Mesendoderm (in vitro differentiated cells): ENCODE results near the gene IGBP1.
A peak's percentile ranks its signal among the peaks of the same experiment; 100 is the strongest.

Experiments
- DNase-seq: peaks from one replicate; pipeline ENCODE4 v3.0.0; 2013
- H2AK5ac ChIP-seq: 2 replicates; pipeline ENCODE4 v1.6.1; 2013; ENCODE audit warnings: low read length, inconsistent platforms
- H2BK120ac ChIP-seq: 2 replicates; pipeline ENCODE4 v1.6.1; 2013; ENCODE audit warnings: low read depth, mild to moderate bottlenecking, low read length, moderate library complexity, mixed read lengths
- H2BK15ac ChIP-seq: replicated peaks from 2 replicates; pipeline ENCODE4 v1.6.1; 2013; ENCODE audit warnings: low read depth, mild to moderate bottlenecking, moderate library complexity
- H2BK5ac ChIP-seq: 2 replicates; pipeline ENCODE4 v1.6.1; 2013; ENCODE audit warnings: low read length, inconsistent platforms
- H3K18ac ChIP-seq: 2 replicates; pipeline ENCODE4 v1.6.1; 2013; ENCODE audit warnings: mild to moderate bottlenecking, low read length, mixed read lengths
- H3K23ac ChIP-seq: one replicate; pipeline ENCODE4 v1.6.1; 2013; ENCODE audit warnings: low read length
- H3K27ac ChIP-seq: 2 replicates; pipeline ENCODE4 v1.5.1; 2013; ENCODE audit warnings: low read depth, mild to moderate bottlenecking, inconsistent platforms, low read length, moderate library complexity
- H3K27me3 ChIP-seq: 2 replicates; pipeline ENCODE4 v1.6.1; 2013; ENCODE audit warnings: low read length, control low read depth, mild to moderate bottlenecking, inconsistent platforms; ENCODE audit not compliant: insufficient read depth, poor library complexity
- H3K36me3 ChIP-seq: 2 replicates; pipeline ENCODE4 v1.6.1; 2013; ENCODE audit warnings: low read length, inconsistent platforms; ENCODE audit not compliant: control insufficient read depth, insufficient read depth
- H3K4ac ChIP-seq: one replicate; pipeline ENCODE4 v1.6.1; 2013; ENCODE audit warnings: low read depth, mild to moderate bottlenecking, low read length, moderate library complexity
- H3K4me1 ChIP-seq: 2 replicates; pipeline ENCODE4 v1.6.1; 2013; ENCODE audit warnings: low read depth, low read length, inconsistent platforms; ENCODE audit not compliant: control insufficient read depth
- H3K4me2 ChIP-seq: 2 replicates; pipeline ENCODE4 v1.6.1; 2013; ENCODE audit warnings: low read length
- H3K4me3 ChIP-seq: 2 replicates; pipeline ENCODE4 v1.5.1; 2013; ENCODE audit warnings: mild to moderate bottlenecking, low read length
- H3K56ac ChIP-seq: one replicate; pipeline ENCODE4 v1.6.1; 2013; ENCODE audit warnings: low read length
- H3K79me1 ChIP-seq: 2 replicates; pipeline ENCODE4 v1.6.1; 2013; ENCODE audit warnings: low read length, inconsistent platforms
- H3K79me2 ChIP-seq: 2 replicates; pipeline ENCODE4 v1.6.1; 2013; ENCODE audit warnings: mild to moderate bottlenecking, low read length; ENCODE audit not compliant: control insufficient read depth, insufficient read depth
- H3K9ac ChIP-seq: 2 replicates; pipeline ENCODE4 v1.6.1; 2013; ENCODE audit warnings: low read length, inconsistent platforms
- H4K5ac ChIP-seq: one replicate; pipeline ENCODE4 v1.6.1; 2013; ENCODE audit warnings: low read length
- H4K8ac ChIP-seq: one replicate; pipeline ENCODE4 v1.6.1; 2013; ENCODE audit warnings: low read depth, mild to moderate bottlenecking, control low read depth, low read length, moderate library complexity
- WGBS: extraction: QIAGEN DNeasy Blood & Tissue Kit; methylation state at CpG from one replicate; pipeline ENCODE4 v1.1.7; 2013; ENCODE audit warnings: low lambda C conversion rate, missing lambda C conversion rate; ENCODE audit not compliant: insufficient coverage; ENCODE audit errors: extremely low coverage; 5-methylcytosine and 5-hydroxymethylcytosine counted together

The IGBP1 gene

DNA sequence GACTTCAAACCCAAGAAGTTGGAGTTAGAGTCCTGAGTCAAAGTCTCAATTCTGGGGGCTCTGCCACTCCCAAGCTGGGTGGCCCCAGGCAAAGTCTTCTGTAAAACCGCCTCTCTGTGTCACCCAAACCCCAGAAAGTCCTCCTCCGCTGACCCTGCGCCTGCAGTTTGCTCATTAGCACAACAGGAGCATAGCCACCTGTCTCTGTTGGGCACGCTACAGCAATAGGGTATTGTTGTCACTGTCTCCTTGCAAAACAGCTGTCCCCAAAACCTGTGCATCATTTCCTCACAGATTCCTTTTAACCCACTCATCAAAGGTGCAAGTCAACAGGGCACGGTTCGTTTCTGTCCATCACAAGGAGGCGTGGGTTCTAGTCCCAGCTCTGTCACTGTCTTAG lies 36.0 kb downstream of the IGBP1 start:
- Histone ChIP-seq H3K27ac (no peak overlapping the region), H4K5ac (no peak overlapping the region), H3K79me1 (no peaks in the 10 kb centered on the region), H3K9ac (no peak overlapping the region), H3K79me2 (no peaks in the 10 kb centered on the region), H2BK5ac (no peak overlapping the region), H3K4me2 (no peak overlapping the region), H3K4me3 (no peak overlapping the region), H3K36me3 (no peaks in the 10 kb centered on the region), H2BK120ac (no peak overlapping the region), H4K8ac (no peak overlapping the region), H3K18ac (no peak overlapping the region), H3K23ac (no peak overlapping the region), H3K4me1 (peaks cover 3% of the 10 kb centered on the region), H3K4ac (no peak overlapping the region), H3K27me3 (no peaks in the 10 kb centered on the region), H3K56ac (peak overlapping the region; percentile 34), H2AK5ac (no peak overlapping the region), H2BK15ac (no peak overlapping the region)
- no CpG with 5 or more reads among the region's 7 CpGs for WGBS
- no peak for DNase-seq

DNA sequence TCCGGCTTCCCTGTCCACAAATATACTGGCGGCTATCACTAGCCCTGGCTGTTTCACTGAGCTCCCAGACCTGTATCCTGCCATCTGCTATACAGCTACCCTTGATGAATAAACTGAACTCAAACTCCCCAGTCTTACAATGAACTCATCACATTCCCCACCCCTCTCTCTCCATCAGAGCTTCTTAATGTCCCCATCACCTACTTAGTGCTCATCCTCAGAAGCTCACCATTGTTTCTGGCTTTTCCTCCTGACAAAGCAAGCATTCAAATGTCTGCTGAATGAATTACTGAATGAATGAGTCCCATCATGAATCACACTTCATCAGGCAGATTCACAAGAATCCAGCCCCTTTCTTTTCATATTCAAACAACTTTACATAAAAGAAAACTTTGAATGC lies 38.4 kb downstream of the IGBP1 start:
- Histone ChIP-seq H4K5ac (no peak overlapping the region), H3K18ac (no peak overlapping the region), H3K9ac (no peak overlapping the region), H3K4ac (no peak overlapping the region), H3K56ac (no peak overlapping the region), H2BK5ac (no peak overlapping the region), H3K36me3 (no peaks in the 10 kb centered on the region), H4K8ac (no peak overlapping the region), H2BK15ac (no peak overlapping the region), H3K27ac (no peak overlapping the region), H2AK5ac (no peak overlapping the region), H3K4me2 (no peak overlapping the region), H3K4me1 (peaks cover 3% of the 10 kb centered on the region), H3K79me1 (no peaks in the 10 kb centered on the region), H3K79me2 (no peaks in the 10 kb centered on the region), H3K4me3 (no peak overlapping the region), H3K27me3 (no peaks in the 10 kb centered on the region), H3K23ac (no peak overlapping the region), H2BK120ac (no peak overlapping the region)
- no CpG with 5 or more reads among the region's 2 CpGs for WGBS
- peak; percentile 4 for DNase-seq

DNA sequence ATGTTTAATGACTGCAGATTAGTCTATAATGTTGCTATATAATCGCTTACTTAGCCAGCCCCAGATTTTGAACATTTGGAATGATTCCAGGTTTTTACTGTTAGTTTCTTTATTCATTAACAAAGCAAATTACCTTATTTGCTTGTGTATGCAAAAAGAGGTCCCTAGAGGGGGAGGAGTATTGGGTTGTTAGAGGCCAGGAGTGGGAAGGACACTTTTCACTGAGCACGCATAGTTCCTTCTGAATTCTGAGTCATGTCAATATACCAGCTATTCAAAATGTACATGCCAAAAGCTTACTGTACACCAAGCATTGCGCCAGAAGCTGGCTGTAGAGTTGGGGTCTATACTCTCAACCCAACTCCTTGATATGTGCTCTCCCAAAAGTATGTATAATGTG lies 39.0 kb downstream of the IGBP1 start:
- no peak overlapping the region for H2BK5ac ChIP-seq
- H2BK120ac ChIP-seq, result no peak overlapping the region
- no peak overlapping the region for H4K5ac ChIP-seq
- no peak overlapping the region for H4K8ac ChIP-seq
- H3K4me2 ChIP-seq, result no peak overlapping the region
- H3K4ac ChIP-seq, result no peak overlapping the region
- no peaks in the 10 kb centered on the region for H3K27me3 ChIP-seq
- no peak overlapping the region for H3K27ac ChIP-seq
- DNase-seq, result no peak
- H3K56ac ChIP-seq, result no peak overlapping the region
- WGBS, result no CpG with 5 or more reads among the region's 3 CpGs
- H3K4me3 ChIP-seq, result no peak overlapping the region
- no peak overlapping the region for H2AK5ac ChIP-seq
- peaks cover under 1% of the 10 kb centered on the region for H3K4me1 ChIP-seq
- no peaks in the 10 kb centered on the region for H3K79me1 ChIP-seq
- no peak overlapping the region for H3K9ac ChIP-seq
- H3K79me2 ChIP-seq, result no peaks in the 10 kb centered on the region
- H3K36me3 ChIP-seq, result no peaks in the 10 kb centered on the region
- H2BK15ac ChIP-seq, result no peak overlapping the region
- no peak overlapping the region for H3K23ac ChIP-seq
- H3K18ac ChIP-seq, result no peak overlapping the region

DNA sequence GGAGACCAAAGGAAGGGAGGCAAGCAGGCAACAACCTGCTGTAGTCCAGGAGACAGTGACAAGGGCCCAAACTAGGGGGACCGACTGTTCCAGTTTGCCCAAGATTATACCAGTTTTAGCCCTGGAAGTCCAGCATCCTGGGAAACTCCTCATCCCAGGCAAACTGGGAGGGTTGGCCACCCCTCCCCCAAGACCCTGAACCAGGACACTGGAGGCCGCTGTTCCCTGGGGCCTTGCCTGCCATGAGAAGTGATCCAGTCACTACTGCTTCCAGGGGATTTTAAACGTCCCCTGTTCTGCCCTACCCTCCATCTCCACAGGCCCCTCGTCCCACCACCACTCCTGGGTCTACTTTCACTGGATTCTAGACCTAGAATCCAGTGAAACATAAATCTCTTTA lies 39.7 kb downstream of the IGBP1 start:
- Histone ChIP-seq H3K36me3 (no peaks in the 10 kb centered on the region), H3K4me3 (no peak overlapping the region), H2BK15ac (no peak overlapping the region), H3K56ac (no peak overlapping the region), H3K27me3 (no peaks in the 10 kb centered on the region), H3K9ac (no peak overlapping the region), H3K18ac (no peak overlapping the region), H2AK5ac (no peak overlapping the region), H2BK120ac (no peak overlapping the region), H3K79me2 (no peaks in the 10 kb centered on the region), H3K23ac (no peak overlapping the region), H2BK5ac (no peak overlapping the region), H3K27ac (no peak overlapping the region), H4K8ac (no peak overlapping the region), H3K4ac (no peak overlapping the region), H3K79me1 (no peaks in the 10 kb centered on the region), H3K4me2 (no peak overlapping the region), H4K5ac (no peak overlapping the region), H3K4me1 (no peaks in the 10 kb centered on the region)
- peak; percentile 18 for DNase-seq
- no CpG with 5 or more reads among the region's 4 CpGs for WGBS

DNA sequence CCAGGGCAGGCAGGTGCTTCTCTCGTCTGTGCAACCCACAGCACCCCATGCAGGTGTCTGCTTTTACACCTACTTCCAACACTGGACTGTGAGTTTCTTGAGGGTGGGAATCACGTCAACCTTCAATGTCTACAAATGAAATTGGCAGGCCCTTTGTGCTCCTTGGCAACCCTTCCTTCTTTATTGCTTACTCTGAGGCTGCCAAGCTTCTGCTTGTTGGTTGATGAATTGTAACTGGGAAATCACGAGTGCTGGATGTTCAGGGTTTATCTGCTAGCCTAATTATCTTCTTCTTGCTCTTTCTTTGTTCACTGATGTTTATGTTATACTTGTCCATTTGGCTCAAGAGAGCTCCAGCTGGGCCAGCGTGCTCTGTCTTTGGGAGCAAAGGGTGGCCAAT lies 41.5 kb downstream of the IGBP1 start:
- no peak overlapping the region for H2BK15ac ChIP-seq
- no peak overlapping the region for H3K27ac ChIP-seq
- H3K18ac ChIP-seq, result no peak overlapping the region
- H3K4me1 ChIP-seq, result no peaks in the 10 kb centered on the region
- H3K36me3 ChIP-seq, result no peaks in the 10 kb centered on the region
- no peak for DNase-seq
- H2AK5ac ChIP-seq, result no peak overlapping the region
- no peak overlapping the region for H3K4me2 ChIP-seq
- H3K56ac ChIP-seq, result no peak overlapping the region
- no peak overlapping the region for H2BK5ac ChIP-seq
- no peak overlapping the region for H3K4me3 ChIP-seq
- no peak overlapping the region for H2BK120ac ChIP-seq
- no peaks in the 10 kb centered on the region for H3K79me2 ChIP-seq
- no peaks in the 10 kb centered on the region for H3K27me3 ChIP-seq
- no peak overlapping the region for H3K4ac ChIP-seq
- H4K8ac ChIP-seq, result no peak overlapping the region
- H3K9ac ChIP-seq, result no peak overlapping the region
- no peak overlapping the region for H3K23ac ChIP-seq
- H3K79me1 ChIP-seq, result no peaks in the 10 kb centered on the region
- WGBS, result no CpG with 5 or more reads among the region's 4 CpGs
- H4K5ac ChIP-seq, result no peak overlapping the region

DNA sequence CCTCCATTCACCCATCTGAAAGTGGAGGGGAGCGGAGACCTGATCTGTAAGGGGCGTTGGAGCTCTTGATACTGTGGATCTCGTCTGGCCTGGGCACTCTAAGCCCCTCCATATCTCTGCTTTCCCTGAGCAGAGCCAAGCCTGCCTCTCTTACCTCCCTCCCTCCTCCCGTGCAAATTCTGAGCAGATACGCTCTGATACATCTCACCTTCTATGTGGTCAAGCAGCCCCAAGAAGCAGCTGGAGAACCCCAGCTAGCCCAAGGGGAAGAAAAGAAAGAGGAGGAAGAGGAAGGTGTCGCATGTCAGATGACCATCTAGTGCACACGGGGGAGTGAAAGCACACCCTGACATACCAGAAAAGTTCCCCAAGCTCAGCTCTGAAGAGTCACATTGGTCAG lies 42.1 kb downstream of the IGBP1 start:
- Histone ChIP-seq H3K4me1 (no peaks in the 10 kb centered on the region), H3K79me1 (no peaks in the 10 kb centered on the region), H3K27ac (no peak overlapping the region), H3K23ac (no peak overlapping the region), H3K4me3 (no peak overlapping the region), H3K4me2 (no peak overlapping the region), H3K56ac (no peak overlapping the region), H3K9ac (no peak overlapping the region), H4K8ac (no peak overlapping the region), H3K18ac (no peak overlapping the region), H4K5ac (no peak overlapping the region), H3K4ac (no peak overlapping the region), H3K36me3 (no peaks in the 10 kb centered on the region), H2BK5ac (no peak overlapping the region), H3K27me3 (no peaks in the 10 kb centered on the region), H2BK120ac (no peak overlapping the region), H3K79me2 (no peaks in the 10 kb centered on the region), H2AK5ac (no peak overlapping the region), H2BK15ac (no peak overlapping the region)
- DNase-seq, result no peak
- no CpG with 5 or more reads among the region's 7 CpGs for WGBS
